Measurements from ENCODE around the gene GCC2.
"Not testable (repeated sequence)": the region's sequence is repeated elsewhere in the genome, so short reads cannot be mapped to it uniquely, and the experiment has no call there.

GCC2 gene

DNA sequence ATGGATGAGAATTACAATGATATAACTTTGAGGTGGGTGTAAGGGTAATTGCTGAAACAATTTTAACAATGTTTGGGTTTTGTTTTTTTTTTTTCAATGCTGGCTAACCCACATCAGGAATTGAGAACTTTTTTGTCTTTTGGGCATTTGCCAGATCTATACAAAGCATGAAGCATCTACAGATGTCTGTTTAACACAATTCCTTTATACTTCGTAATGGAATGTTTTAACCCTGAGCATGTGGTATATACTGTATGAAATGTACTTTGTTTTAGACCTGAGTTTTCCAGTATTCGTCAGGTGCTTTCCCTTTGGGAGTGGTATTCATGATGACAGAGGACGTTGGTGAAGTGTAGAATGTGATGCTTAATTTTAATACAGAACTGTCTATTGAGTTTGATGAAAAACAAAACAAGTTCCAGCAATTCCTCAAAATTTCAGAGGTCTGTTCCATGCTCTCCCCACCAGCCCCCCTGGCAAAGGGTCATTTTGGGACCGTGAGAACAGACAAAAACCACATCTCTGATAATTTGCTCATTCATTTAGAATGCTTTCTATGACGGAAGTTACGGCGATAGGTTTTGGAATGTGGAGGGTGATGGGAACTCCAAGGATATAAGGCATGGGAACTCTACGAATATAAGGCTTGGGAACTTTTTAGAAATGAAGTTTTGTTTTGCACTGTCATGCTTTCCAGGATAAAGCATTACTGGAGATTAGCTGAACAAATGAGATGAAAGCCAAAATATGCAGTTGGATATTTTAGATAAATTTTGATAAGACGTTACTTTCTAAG is 99.4 kb downstream of the GCC2 start:
- Histone ChIP-seq H3K4me2 (no peak overlapping the region), H3K4me3 (no peak overlapping the region), H3K27ac (no peak overlapping the region)

DNA sequence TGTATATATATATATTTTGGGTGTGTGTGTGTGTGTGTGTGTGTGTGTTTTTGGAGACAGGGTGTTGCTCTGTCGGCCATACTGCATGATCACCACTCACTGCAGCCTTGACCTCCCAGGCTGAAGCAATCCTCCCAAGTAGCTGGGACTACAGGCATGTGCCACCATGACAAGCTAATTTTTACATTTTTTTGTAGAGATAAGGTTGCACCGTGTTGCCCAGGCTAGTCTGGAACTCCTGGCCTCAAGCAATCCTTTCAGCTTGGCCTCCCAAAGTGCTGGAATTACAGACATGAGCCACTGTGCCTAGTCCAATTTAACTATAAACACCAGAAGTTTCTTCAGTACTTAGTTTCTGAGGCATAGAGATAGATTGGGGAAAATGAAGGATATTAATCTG is 103.6 kb downstream of the GCC2 start:
- Histone ChIP-seq H3K36me3 (peaks cover 0 to 15% (median 3%) of the 10 kb centered on the region in 11 experiments; a peak in 5 of 22 replicates), H4K20me1 (peaks cover 24 to 72% (median 53%) of the 10 kb centered on the region in 11 experiments; a peak in 19 of 22 replicates), H3K9ac (no peak overlapping the region), H3K4me3 (no peak overlapping the region), H3K4me2 (no peak overlapping the region), H3K9me3 (replicated peaks in 1 of 11) (peaks cover 0 to 10% (median 0%) of the 10 kb centered on the region in 11 experiments; a peak in 2 of 22 replicates), H3K27me3 (no peaks in the 10 kb centered on the region), H3K4me1 (no peaks in the 10 kb centered on the region), H3K27ac (no peak overlapping the region)
- no peak for TF ChIP-seq Cebpa-rat (IDR thresholded peaks at IDR 0.05)

More for the DNA sequence above, 99.4 kb downstream of the GCC2 start:
- Histone ChIP-seq H4K20me1 (peaks cover 12 to 59% (median 27%) of the 10 kb centered on the region in 11 experiments; a peak in 16 of 22 replicates), H3K27me3 (no peaks in the 10 kb centered on the region), H3K4me1 (no peaks in the 10 kb centered on the region), H3K36me3 (peaks cover 4 to 30% (median 24%) of the 10 kb centered on the region in 11 experiments; a peak in 20 of 22 replicates), H3K9ac (no peak overlapping the region), H3K9me3 (replicated peaks in 1 of 11) (peaks cover 5 to 20% (median 15%) of the 10 kb centered on the region in 11 experiments; a peak in 19 of 22 replicates)
- no peak for TF ChIP-seq Cebpa-rat (IDR thresholded peaks at IDR 0.05)

DNA sequence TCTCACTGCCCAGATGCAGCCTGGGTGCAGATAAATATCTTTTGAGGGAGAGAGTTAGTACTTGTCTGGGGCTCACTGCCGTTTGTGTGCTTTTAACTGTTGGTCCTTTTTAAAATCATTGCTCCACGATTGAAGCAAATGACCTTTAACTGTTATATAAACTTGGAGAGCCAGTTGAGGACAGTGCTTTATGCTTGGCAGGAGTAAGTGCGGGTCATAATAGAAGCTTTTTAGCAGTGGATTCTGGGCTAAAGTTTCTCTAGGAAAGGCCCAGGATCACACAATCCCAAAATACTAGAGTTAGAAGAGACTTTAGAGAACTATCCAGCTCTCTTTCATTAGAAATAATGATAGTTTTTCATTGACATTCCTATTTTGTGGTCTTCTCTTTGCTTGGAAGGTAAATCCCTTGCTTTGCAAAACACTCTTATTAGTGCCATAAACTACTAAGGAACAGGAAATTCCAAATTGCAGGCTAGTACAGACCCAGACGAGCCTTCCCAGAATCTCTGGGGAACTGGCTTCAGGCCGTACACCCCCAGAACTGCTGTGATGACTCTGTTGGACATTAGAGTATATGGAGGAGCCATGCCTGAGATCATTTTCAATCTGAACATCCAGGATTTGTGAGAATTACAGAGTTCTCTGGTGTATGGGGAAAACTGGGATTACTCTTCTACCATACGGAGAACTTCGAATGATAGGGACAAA is 104.4 kb downstream of the GCC2 start:
- Histone ChIP-seq H3K4me1 (no peaks in the 10 kb centered on the region), H4K20me1 (peaks cover 25 to 71% (median 46%) of the 10 kb centered on the region in 11 experiments; a peak in 19 of 22 replicates), H3K4me2 (no peak overlapping the region), H3K27me3 (no peaks in the 10 kb centered on the region), H3K4me3 (no peak overlapping the region), H3K36me3 (peaks cover 0 to 15% (median 3%) of the 10 kb centered on the region in 11 experiments; a peak in 5 of 22 replicates), H3K9me3 (replicated peaks in 1 of 11) (peaks cover 0 to 10% (median 0%) of the 10 kb centered on the region in 11 experiments; a peak in 2 of 22 replicates), H3K9ac (no peak overlapping the region), H3K27ac (no peak overlapping the region)
- TF ChIP-seq Cebpa-rat (IDR thresholded peaks at IDR 0.05): no peak

DNA sequence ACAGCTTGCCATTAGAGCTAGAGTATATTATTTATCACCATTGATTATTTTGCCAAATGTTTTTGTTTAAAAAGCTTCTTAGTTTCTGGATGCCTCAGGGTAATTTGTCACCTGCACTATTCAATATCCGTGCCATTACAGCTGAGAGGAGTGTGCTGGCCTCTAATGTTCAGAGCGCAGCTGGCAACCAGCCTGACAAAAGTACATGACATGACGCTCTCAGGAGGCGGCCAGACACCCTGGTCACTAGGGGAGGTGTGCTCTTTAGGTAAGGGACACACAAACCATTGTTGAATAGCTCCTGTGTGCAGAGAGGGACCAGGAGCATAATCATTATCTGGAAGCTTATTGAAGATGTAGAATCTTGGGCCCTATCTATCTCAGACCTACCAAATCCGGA is 105.5 kb downstream of the GCC2 start:
- Histone ChIP-seq H3K4me1 (no peaks in the 10 kb centered on the region), H3K9ac (no peak overlapping the region), H3K9me3 (replicated peaks in 1 of 11) (peaks cover 0 to 10% (median 0%) of the 10 kb centered on the region in 11 experiments; a peak in 2 of 22 replicates), H3K27ac (no peak overlapping the region), H3K36me3 (peaks cover 0 to 15% (median 3%) of the 10 kb centered on the region in 11 experiments; a peak in 5 of 22 replicates), H3K4me3 (no peak overlapping the region), H4K20me1 (peaks cover 20 to 68% (median 48%) of the 10 kb centered on the region in 11 experiments; a peak in 19 of 22 replicates), H3K4me2 (no peak overlapping the region), H3K27me3 (no peaks in the 10 kb centered on the region)
- TF ChIP-seq Cebpa-rat (IDR thresholded peaks at IDR 0.05): no peak

DNA sequence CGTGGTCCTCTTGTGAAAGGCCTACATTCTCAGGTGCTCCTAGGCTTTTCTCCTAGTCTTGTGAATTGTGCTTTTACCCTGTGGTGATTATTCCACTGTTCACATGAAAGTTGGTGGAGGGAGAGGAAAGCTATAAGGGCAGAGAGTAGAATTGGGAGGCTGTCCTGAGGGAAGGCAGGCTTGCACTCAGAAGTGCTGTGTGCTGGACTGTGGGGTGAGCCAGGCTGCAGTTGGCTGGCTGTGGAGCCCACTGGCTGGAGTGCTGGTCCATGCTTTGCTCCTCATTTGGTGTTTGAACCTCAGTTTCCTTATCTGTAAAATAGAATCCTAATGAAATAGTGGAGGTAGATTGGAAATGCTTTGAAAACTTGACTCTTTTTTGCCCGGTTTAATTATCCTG is 106.6 kb downstream of the GCC2 start:
- Histone ChIP-seq H3K36me3 (peaks cover 0 to 21% (median 3%) of the 10 kb centered on the region in 11 experiments; a peak in 7 of 22 replicates), H3K4me3 (no peak overlapping the region), H3K27me3 (no peaks in the 10 kb centered on the region), H3K9me3 (replicated peaks in 1 of 11) (peaks cover 0 to 9% (median 0%) of the 10 kb centered on the region in 11 experiments; a peak in 2 of 22 replicates), H3K9ac (no peak overlapping the region), H3K4me2 (no peak overlapping the region), H3K27ac (no peak overlapping the region), H3K4me1 (peaks cover 0 to 3% (median 0%) of the 10 kb centered on the region in 10 experiments; a peak in 1 of 20 replicates), H4K20me1 (peaks cover 20 to 78% (median 55%) of the 10 kb centered on the region in 11 experiments; a peak in 19 of 22 replicates)
- no peak for TF ChIP-seq Cebpa-rat (IDR thresholded peaks at IDR 0.05)

DNA sequence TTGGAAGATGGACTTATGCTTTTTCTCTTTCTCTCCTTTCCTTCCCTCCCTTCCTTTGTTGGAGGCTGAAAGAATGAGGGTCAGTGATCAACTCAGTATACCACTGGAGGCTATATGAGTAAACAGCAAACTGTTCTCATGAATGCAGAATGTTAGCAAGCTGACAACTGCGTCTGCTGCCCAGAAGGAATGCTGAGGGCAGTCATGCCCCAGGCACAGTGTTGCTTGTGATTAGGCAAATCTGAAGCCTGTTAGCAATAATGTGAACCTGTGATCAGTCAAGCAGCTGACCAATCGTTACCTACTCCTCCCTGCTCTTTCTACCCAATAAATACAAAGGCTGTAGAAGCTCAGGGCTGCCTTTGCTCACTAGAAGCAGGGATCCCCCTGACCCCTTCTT is 107.6 kb downstream of the GCC2 start:
- not testable (repeated sequence) for H3K4me3 ChIP-seq, H3K4me2 ChIP-seq, H3K27me3 ChIP-seq, H3K9ac ChIP-seq, H3K27ac ChIP-seq, H3K4me1 ChIP-seq
- Histone ChIP-seq H3K36me3 (peaks cover 0 to 23% (median 9%) of the 10 kb centered on the region in 11 experiments; a peak in 15 of 22 replicates), H3K9me3 (replicated peaks in 1 of 11) (peaks cover 0 to 11% (median 2%) of the 10 kb centered on the region in 11 experiments; a peak in 15 of 22 replicates), H4K20me1 (peaks cover 20 to 86% (median 55%) of the 10 kb centered on the region in 11 experiments; a peak in 19 of 22 replicates)
